Stimulated activated CD8-positive, alpha-beta memory T cell treated with anti-CD3 and anti-CD28 coated beads, Interleukin-12 subunit alpha, Interleukin-12 subunit beta, amount 100 ng/mL, for 24 hours (primary cell): Measurements from ENCODE around the gene RPS25.
"Not testable (repeated sequence)": the region's sequence is repeated elsewhere in the genome, so short reads cannot be mapped to it uniquely, and the experiment has no call there.

Experiments used
- DNase-seq: peaks from one replicate; pipeline ENCODE4 v3.0.0-alpha.2; 2020; ENCODE audit errors: extremely low read depth

The RPS25 gene

GRCh38 chr11:118971646-118972045 is 46.5 kb downstream of the RPS25 start, which contains the start of gene FOXR1:
TSS of gene FOXR1 (plus strand) at chr11:118971761. CDS start at chr11:118971932, 171 bp downstream.
- DNase-seq, result no peak

- DNase-seq, result not testable (repeated sequence)
These were observed 48.6 kb downstream of the RPS25 start for GRCh38 chr11:118969508-118969907.
